Adipose tissue (tissue), 3 donors: ENCODE measurements around the gene HEYL. TPM values are rescaled to one million over a fixed set of nuclear protein-coding genes. Genes with fewer than 3 reads are reported as not detected.

Experiments
- H3K27ac ChIP-seq: one replicate; pipeline ENCODE4 v1.5.1; 2013; ENCODE audit warnings: low read depth, low read length
- WGBS, 3 donors: extraction: QIAGEN DNeasy Blood & Tissue Kit; methylation state at CpG; one replicate each; pipeline ENCODE4 v1.1.7; 2013; 5-methylcytosine and 5-hydroxymethylcytosine counted together
- polyA plus RNA-seq, 3 donors: library from polyadenylated mRNA; stranded (reverse); fragments of 200-250 nt; gene quantifications; one replicate each; pipeline ENCODE4 v1.2.3, GENCODE V29; 2013
- donor health status: healthy with polysubstance abuse.
- donor health status: Bipolar disorder and iron deficiency.
- donor health status: healthy.

Gene HEYL
- 10 to 100 TPM; 11.3 to 38.1 (median 16.6) TPM for polyA plus RNA-seq

GRCh38 chr1:39639305-39640130, at the start of gene HEYL:
Gene HEYL (minus strand): TSS chr1:39639643. CDS start chr1:39639625, 18 bp downstream.
- 4 to 11% (median 6%) methylated on average over 81 to 88 of the region's 88 CpGs for WGBS, 3 donors
- H3K27ac ChIP-seq, result no peak within 1 kb of the TSS

GRCh38 chr1:39689214-39689613, 49.8 kb upstream of the HEYL start:
- 65 to 85% (median 70%) methylated on average over 2 of the region's 2 CpGs for WGBS, 3 donors
- no peak overlapping the region for H3K27ac ChIP-seq

GRCh38 chr1:39688706-39689105, 49.3 kb upstream of the HEYL start:
- WGBS, 3 donors, result 73 to 84% (median 74%) methylated on average over 3 of the region's 3 CpGs
- no peak overlapping the region for H3K27ac ChIP-seq

- H3K27ac ChIP-seq, result no peak overlapping the region
- WGBS, 3 donors, result 53 to 68% (median 61%) methylated on average over 2 of the region's 2 CpGs
Measured at GRCh38 chr1:39687243-39687642, 47.8 kb upstream of the HEYL start.

GRCh38 chr1:39685071-39685470, 45.6 kb upstream of the HEYL start:
- no peak overlapping the region for H3K27ac ChIP-seq
- WGBS, 3 donors, result 83 to 88% (median 84%) methylated on average over 3 of the region's 3 CpGs

GRCh38 chr1:39684313-39684664, 44.8 kb upstream of the HEYL start:
- no peak overlapping the region for H3K27ac ChIP-seq
- 48 to 79% (median 73%) methylated on average over 10 to 13 of the region's 13 CpGs for WGBS, 3 donors

GRCh38 chr1:39683591-39684312, 44.3 kb upstream of the HEYL start:
- H3K27ac ChIP-seq, result no peak overlapping the region
- 19 to 24% (median 20%) methylated on average over 49 to 62 of the region's 62 CpGs for WGBS, 3 donors

- 70 to 95% (median 85%) methylated on average over 1 of the region's 1 CpG for WGBS, 3 donors
- H3K27ac ChIP-seq, result no peak overlapping the region
Measured at GRCh38 chr1:39681999-39682398, 42.6 kb upstream of the HEYL start.

GRCh38 chr1:39681294-39681693, 41.9 kb upstream of the HEYL start:
- no peak overlapping the region for H3K27ac ChIP-seq
- WGBS, 3 donors, result 75 to 85% (median 76%) methylated on average over 3 of the region's 3 CpGs

- 53 to 70% (median 68%) methylated on average over 4 of the region's 4 CpGs for WGBS, 3 donors
- H3K27ac ChIP-seq, result no peak overlapping the region
Measured at GRCh38 chr1:39680751-39681150, 41.3 kb upstream of the HEYL start.

GRCh38 chr1:39679821-39680220, 40.4 kb upstream of the HEYL start:
- 58 to 78% (median 77%) methylated on average over 2 of the region's 2 CpGs for WGBS, 3 donors
- H3K27ac ChIP-seq, result no peak overlapping the region

- WGBS, 3 donors, result 70 to 80% (median 73%) methylated on average over 2 of the region's 2 CpGs
- no peak overlapping the region for H3K27ac ChIP-seq
Measured at GRCh38 chr1:39678889-39679288, 39.4 kb upstream of the HEYL start.

- H3K27ac ChIP-seq, result no peak overlapping the region
- 81 to 90% (median 86%) methylated on average over 4 of the region's 4 CpGs for WGBS, 3 donors
Measured at GRCh38 chr1:39677645-39678044, 38.2 kb upstream of the HEYL start.

GRCh38 chr1:39676948-39677548, 37.6 kb upstream of the HEYL start:
- WGBS, 3 donors, result 76 to 91% (median 80%) methylated on average over 6 of the region's 6 CpGs
- H3K27ac ChIP-seq, result no peak overlapping the region

- no peak overlapping the region for H3K27ac ChIP-seq
- WGBS, 3 donors, result 83 to 100% (median 100%) methylated on average over 1 of the region's 1 CpG
Measured at GRCh38 chr1:39675220-39675619, 35.8 kb upstream of the HEYL start.

GRCh38 chr1:39673215-39673614, 33.8 kb upstream of the HEYL start:
- WGBS, 3 donors, result 80 to 88% (median 86%) methylated on average over 3 of the region's 3 CpGs
- no peak overlapping the region for H3K27ac ChIP-seq

GRCh38 chr1:39672551-39672947, 33.1 kb upstream of the HEYL start:
- 17 to 33% (median 31%) methylated on average over 12 of the region's 12 CpGs for WGBS, 3 donors

GRCh38 chr1:39671793-39672550, 32.5 kb upstream of the HEYL start, which contains the start of gene NT5C1A:
Gene NT5C1A (minus strand): TSS chr1:39672107. CDS start chr1:39672038, 69 bp downstream.
- 1 to 2% (median 2%) methylated on average over 51 to 55 of the region's 55 CpGs for WGBS, 3 donors
- H3K27ac ChIP-seq, result no peak within 1 kb of the TSS

More at GRCh38 chr1:39672551-39672947, 33.1 kb upstream of the HEYL start:
- no peak overlapping the region for H3K27ac ChIP-seq
